ENCODE results near the gene BOK. TPM values are rescaled to one million over a fixed set of nuclear protein-coding genes. Genes with fewer than 3 reads are reported as not detected.

The BOK gene
- total RNA-seq, 1 experiment from 2014 or later = 41.5 TPM

DNA sequence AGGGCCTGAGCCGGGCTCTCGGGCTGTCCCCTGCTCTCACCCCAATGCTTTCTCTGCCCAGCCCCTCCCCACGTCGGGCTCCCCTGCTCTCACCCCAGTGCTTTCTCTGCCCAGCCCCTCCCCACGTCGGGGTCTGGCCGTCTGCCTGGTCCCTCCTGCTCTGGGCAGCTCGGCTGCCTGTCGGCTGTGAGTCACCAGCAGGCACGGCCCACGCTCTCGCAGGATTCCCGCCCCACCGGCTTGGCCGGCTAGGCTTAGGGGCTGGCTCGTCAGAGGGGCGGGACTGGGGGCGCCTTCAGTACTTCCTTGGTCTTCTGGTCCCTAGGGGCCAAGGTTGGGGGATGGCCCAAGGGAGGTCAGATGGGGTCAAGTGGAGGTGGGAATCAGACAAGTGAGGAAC is 3.3 kb downstream of the BOK start:
- no peaks in the 10 kb centered on the region for H3K9me3 ChIP-seq (ENCODE audit: control insufficient read depth in 1 of 2, insufficient read depth in 1 of 2, low read depth in 1 of 2, low read length in 2 of 2)
- no TSS peak for BruUV-seq (replicated peaks)
- peaks cover 4 to 13% of the 10 kb centered on the region in 2 experiments; a peak in 3 of 4 replicates for H3K36me3 ChIP-seq (ENCODE audit: control insufficient read depth in 1 of 2, insufficient read depth in 2 of 2, low read length in 2 of 2)
- H3K27ac ChIP-seq (ENCODE audit: low read depth, low read length) = peak overlapping the region; percentile 95
- H3K27me3 ChIP-seq (ENCODE audit: insufficient read depth, low read length) = no peaks in the 10 kb centered on the region
- ChIA-PET CTCF (no interaction called here), RAD21 (ENCODE audit: low non-redundant PET in 1 of 2, low total read pairs in 2 of 2, uncharacterized antibody in 2 of 2, unreplicated experiment in 2 of 2) (no interaction called here), POLR2A (no interaction called here)
- peaks cover 40% of the 10 kb centered on the region for H3K79me2 ChIP-seq (ENCODE audit: insufficient read depth, low read length)
- H3K9ac ChIP-seq (ENCODE audit: low read length) = 0 out of 2 replicates have a peak overlapping the region, but pooled peaks have one; percentile 11
- no peak overlapping the region for H3K4me3 ChIP-seq (replicated peaks in 1 of 2; ENCODE audit: low read depth in 1 of 2, low read length in 2 of 2)
- DNase-seq (ENCODE audit: low read depth, low spot score) (no peak), ATAC-seq (peak; percentile 41)
- H4K20me1 ChIP-seq (ENCODE audit: insufficient read depth) = no peaks in the 10 kb centered on the region
- TF ChIP-seq, protein P1, sequence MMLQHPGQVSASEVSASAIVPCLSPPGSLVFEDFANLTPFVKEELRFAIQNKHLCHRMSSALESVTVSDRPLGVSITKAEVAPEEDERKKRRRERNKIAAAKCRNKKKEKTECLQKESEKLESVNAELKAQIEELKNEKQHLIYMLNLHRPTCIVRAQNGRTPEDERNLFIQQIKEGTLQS (IDR thresholded peaks at IDR 0.05) = no peak
- TF ChIP-seq RAD21 (IDR thresholded peaks at IDR 0.05; ENCODE audit: low read depth) (no peak), POLR2AphosphoS5 (IDR thresholded peaks at IDR 0.05; ENCODE audit: low read depth, low read length) (no peak)
- intact Hi-C loops (cut with micrococcal nuclease) = no loop called here
- no peaks in the 10 kb centered on the region for H3K9me2 ChIP-seq (ENCODE audit: insufficient read depth)
- H3K4me2 ChIP-seq (ENCODE audit: low read length) = peak overlapping the region; percentile 73
- peaks cover 23 to 50% of the 10 kb centered on the region in 2 experiments; a peak in 3 of 4 replicates for H3K4me1 ChIP-seq (ENCODE audit: control insufficient read depth in 1 of 2, insufficient read depth in 2 of 2, low read length in 2 of 2)
- H2AFZ ChIP-seq (ENCODE audit: low read depth, low read length, poor library complexity, severe bottlenecking) = no peak overlapping the region

DNA sequence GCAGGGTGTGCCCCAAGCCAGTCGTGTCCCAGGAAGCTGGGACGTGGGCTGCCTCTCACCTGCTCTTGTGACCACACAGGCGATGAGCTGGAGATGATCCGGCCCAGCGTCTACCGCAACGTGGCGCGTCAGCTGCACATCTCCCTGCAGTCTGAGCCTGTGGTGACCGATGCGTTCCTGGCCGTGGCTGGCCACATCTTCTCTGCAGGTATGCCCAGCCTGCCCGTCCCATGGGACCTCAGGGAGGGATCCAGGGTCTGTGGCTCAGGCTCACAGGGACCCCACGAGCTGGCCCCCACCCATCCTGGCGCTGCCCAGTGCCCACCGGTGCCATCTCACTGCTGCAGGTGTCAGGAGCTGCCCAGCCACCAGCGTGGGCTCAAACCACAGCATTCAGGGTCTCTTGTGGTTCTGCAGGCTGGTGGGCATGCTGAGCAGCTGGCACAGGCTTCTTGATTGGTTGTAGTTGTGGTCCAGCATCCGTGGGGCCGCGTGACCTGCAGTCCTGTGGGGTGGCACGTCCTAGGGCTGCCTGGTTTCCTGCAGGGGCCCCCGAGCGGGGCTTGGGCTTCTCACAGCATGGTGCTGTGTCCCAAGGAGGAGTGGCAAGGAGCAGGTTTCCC is 3.8 kb downstream of the BOK start:
- Histone ChIP-seq H3K9me3 (ENCODE audit: control insufficient read depth in 1 of 2, insufficient read depth in 1 of 2, low read depth in 1 of 2, low read length in 2 of 2) (no peaks in the 10 kb centered on the region), H3K4me3 (replicated peaks in 1 of 2; ENCODE audit: low read depth in 1 of 2, low read length in 2 of 2) (no peak overlapping the region), H2AFZ (ENCODE audit: low read depth, low read length, poor library complexity, severe bottlenecking) (no peak overlapping the region), H3K27ac (ENCODE audit: low read depth, low read length) (peak overlapping the region; percentile 95), H3K9ac (ENCODE audit: low read length) (0 out of 2 replicates have a peak overlapping the region, but pooled peaks have one; percentile 11), H3K4me1 (ENCODE audit: control insufficient read depth in 1 of 2, insufficient read depth in 2 of 2, low read length in 2 of 2) (peaks cover 23 to 47% of the 10 kb centered on the region in 2 experiments; a peak in 3 of 4 replicates), H3K36me3 (ENCODE audit: control insufficient read depth in 1 of 2, insufficient read depth in 2 of 2, low read length in 2 of 2) (peaks cover 4 to 13% of the 10 kb centered on the region in 2 experiments; a peak in 3 of 4 replicates), H3K9me2 (ENCODE audit: insufficient read depth) (no peaks in the 10 kb centered on the region), H3K4me2 (ENCODE audit: low read length) (peak overlapping the region; percentile 73), H4K20me1 (ENCODE audit: insufficient read depth) (no peaks in the 10 kb centered on the region), H3K27me3 (ENCODE audit: insufficient read depth, low read length) (no peaks in the 10 kb centered on the region), H3K79me2 (ENCODE audit: insufficient read depth, low read length) (peaks cover 40% of the 10 kb centered on the region)
- ChIA-PET POLR2A (no interaction called here), RAD21 (ENCODE audit: low non-redundant PET in 1 of 2, low total read pairs in 2 of 2, uncharacterized antibody in 2 of 2, unreplicated experiment in 2 of 2) (no interaction called here), CTCF (no interaction called here)
- DNase-seq (ENCODE audit: low read depth, low spot score) (no peak), ATAC-seq (no peak)
- BruUV-seq (replicated peaks) = no TSS peak
- intact Hi-C loops (cut with micrococcal nuclease) = no loop called here
- TF ChIP-seq TCF7L2 (IDR thresholded peaks at IDR 0.05; ENCODE audit: borderline replicate concordance, extremely low read depth, insufficient read depth, insufficient read length) (no peak), ELF1 (IDR thresholded peaks at IDR 0.05; ENCODE audit: borderline replicate concordance, low read depth) (no peak), ZFX (IDR thresholded peaks at IDR 0.05) (no peak), EGR1 (IDR thresholded peaks at IDR 0.05; ENCODE audit: low read depth) (no peak), JUND (IDR thresholded peaks at IDR 0.05) (no peak), SP1 (IDR thresholded peaks at IDR 0.05; ENCODE audit: low read depth) (no peak), FOSL1 (IDR thresholded peaks at IDR 0.05; ENCODE audit: low read depth) (no peak), YY1 (IDR thresholded peaks at IDR 0.05; ENCODE audit: extremely low read depth, insufficient replicate concordance, low read depth, low read length) (no peak), POLR2A (IDR thresholded peaks at IDR 0.05; ENCODE audit: borderline replicate concordance, extremely low read depth, insufficient read depth, insufficient read length) (no peak), SIN3A (IDR thresholded peaks at IDR 0.05; ENCODE audit: low read depth) (no peak)
- TF ChIP-seq, protein P2, sequence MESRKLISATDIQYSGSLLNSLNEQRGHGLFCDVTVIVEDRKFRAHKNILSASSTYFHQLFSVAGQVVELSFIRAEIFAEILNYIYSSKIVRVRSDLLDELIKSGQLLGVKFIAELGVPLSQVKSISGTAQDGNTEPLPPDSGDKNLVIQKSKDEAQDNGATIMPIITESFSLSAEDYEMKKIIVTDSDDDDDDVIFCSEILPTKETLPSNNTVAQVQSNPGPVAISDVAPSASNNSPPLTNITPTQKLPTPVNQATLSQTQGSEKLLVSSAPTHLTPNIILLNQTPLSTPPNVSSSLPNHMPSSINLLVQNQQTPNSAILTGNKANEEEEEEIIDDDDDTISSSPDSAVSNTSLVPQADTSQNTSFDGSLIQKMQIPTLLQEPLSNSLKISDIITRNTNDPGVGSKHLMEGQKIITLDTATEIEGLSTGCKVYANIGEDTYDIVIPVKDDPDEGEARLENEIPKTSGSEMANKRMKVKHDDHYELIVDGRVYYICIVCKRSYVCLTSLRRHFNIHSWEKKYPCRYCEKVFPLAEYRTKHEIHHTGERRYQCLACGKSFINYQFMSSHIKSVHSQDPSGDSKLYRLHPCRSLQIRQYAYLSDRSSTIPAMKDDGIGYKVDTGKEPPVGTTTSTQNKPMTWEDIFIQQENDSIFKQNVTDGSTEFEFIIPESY (IDR thresholded peaks at IDR 0.05; ENCODE audit: extremely low read depth, insufficient replicate concordance, low read length) = no peak
- TF ChIP-seq, protein P1 (IDR thresholded peaks at IDR 0.05) = no peak
- TF ChIP-seq, protein P3, sequence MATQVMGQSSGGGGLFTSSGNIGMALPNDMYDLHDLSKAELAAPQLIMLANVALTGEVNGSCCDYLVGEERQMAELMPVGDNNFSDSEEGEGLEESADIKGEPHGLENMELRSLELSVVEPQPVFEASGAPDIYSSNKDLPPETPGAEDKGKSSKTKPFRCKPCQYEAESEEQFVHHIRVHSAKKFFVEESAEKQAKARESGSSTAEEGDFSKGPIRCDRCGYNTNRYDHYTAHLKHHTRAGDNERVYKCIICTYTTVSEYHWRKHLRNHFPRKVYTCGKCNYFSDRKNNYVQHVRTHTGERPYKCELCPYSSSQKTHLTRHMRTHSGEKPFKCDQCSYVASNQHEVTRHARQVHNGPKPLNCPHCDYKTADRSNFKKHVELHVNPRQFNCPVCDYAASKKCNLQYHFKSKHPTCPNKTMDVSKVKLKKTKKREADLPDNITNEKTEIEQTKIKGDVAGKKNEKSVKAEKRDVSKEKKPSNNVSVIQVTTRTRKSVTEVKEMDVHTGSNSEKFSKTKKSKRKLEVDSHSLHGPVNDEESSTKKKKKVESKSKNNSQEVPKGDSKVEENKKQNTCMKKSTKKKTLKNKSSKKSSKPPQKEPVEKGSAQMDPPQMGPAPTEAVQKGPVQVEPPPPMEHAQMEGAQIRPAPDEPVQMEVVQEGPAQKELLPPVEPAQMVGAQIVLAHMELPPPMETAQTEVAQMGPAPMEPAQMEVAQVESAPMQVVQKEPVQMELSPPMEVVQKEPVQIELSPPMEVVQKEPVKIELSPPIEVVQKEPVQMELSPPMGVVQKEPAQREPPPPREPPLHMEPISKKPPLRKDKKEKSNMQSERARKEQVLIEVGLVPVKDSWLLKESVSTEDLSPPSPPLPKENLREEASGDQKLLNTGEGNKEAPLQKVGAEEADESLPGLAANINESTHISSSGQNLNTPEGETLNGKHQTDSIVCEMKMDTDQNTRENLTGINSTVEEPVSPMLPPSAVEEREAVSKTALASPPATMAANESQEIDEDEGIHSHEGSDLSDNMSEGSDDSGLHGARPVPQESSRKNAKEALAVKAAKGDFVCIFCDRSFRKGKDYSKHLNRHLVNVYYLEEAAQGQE (IDR thresholded peaks at IDR 0.05; ENCODE audit: low read depth) = no peak

Measured in HCT116 (cell line).